NK-92 (cell line): ENCODE results near the gene EXOC6.

Experiments used
- DNase-seq: peaks from one replicate; lab custom pipeline; 2025; ENCODE audit not compliant: unreplicated experiment; lab: John Stamatoyannopoulos, UW

Gene EXOC6

DNA sequence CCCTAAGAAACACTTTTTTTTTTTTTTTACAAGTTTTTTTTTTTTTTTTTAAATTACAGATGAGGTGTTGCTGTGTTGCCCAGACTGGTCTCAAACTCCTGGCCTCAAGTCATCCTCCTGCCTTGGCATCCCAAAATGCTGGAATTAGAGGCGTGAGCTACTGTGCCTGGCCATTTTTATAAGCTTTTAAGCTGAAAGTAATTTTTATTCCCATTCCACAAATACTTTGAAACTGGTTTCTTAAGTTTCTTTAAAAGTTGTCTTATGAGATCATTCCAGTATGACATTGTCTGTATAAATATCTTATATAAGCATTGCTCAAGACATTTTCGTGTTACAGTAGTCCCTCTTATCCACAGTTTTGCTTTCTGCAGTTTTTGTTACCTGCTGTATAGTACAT lies 150.9 kb downstream of the EXOC6 start:
- DNase-seq = no peak

DNA sequence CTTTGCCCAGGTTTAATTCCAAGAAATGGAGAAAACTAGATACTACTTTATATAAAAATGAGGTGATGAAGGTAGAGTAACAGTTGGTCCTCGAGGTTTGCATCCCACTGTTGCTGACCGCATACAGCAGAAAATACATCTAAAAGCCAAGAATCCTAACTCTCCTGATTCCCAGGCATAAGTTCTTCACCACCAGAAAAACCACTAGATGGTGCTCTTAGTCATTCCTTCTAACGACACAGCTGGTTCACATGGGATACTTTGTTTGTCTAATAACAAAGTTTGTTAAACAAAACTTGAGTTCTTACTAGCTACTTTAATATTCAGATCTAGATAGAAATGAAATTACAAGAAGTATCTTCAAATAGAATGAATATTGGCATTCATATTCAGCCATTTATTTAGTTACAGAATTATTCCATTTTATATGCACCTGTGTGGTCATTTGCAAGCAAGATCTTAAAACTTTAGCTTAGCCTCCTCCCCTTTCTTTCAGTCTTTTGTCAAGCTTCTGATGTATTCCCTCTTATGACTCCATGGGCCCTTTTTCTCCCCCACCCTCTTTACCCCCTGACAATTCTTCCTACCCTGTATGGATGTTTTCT lies 158.2 kb downstream of the EXOC6 start:
- no peak for DNase-seq

DNA sequence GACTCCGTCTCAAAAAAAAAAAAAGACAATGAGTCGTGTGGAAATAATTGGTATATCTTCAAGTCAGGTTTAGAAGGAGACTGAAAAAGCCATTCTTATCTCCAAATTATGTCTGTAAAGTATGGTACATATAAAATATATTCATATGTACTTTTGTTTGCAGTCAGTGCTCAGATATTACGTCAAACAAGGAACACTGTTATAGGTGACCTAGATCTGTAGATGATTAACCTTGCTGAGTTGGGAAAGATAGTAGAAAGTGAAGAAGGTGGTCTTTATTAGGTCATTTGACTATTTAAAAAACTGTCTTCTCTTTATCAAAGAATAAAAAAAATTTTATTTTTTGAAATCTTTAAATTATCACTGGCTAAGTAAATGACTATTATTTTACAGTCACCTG lies 167.4 kb downstream of the EXOC6 start:
- no peak for DNase-seq

DNA sequence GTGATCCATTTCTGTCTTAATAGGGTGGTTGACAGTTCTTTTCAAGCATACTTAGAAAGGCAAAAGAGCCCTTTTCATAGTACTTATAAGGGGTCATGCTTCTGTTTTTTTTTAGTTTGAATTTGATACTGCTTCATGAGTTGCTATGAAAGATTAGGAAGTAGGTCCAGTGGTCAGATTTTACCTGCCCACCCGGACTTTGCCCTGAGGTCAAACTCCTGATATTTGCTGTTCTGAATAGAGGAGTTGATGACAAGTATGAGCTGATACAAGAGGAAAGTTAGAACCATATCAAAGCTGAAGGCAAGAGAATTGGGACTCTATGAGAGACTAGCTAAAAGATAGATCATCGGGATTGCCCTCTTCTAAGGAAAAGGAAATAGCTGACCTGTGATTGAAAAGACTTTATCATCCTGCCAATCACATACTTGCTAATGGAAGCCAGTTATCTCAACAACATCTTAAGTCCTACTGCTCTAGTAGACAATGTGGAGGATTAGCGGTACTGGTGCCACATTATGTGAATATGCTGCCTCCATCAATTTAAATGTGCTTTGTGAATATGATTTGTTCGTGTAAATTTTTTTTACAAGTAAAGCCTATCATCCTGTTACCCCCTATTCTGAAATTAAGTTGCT lies 174.8 kb downstream of the EXOC6 start:
- no peak for DNase-seq

DNA sequence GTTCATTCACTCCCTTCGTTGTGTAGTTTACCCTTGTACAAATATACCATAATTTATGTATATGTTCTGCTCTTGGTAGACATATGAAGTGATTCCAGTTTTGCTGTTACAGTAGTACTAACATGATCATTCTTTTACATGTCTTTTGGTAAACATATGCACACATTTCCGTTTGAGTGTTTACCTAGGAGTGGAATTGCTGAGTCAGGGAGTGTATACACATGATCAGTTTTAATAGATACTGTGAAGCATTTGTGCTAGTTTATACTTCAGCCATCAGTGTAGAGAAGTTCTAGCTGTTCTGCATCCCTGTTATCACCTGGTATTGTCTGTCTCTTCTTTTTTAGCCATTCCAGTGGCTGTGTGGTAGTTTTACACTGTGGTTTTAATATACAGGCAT lies 177.8 kb downstream of the EXOC6 start:
- DNase-seq = no peak

DNA sequence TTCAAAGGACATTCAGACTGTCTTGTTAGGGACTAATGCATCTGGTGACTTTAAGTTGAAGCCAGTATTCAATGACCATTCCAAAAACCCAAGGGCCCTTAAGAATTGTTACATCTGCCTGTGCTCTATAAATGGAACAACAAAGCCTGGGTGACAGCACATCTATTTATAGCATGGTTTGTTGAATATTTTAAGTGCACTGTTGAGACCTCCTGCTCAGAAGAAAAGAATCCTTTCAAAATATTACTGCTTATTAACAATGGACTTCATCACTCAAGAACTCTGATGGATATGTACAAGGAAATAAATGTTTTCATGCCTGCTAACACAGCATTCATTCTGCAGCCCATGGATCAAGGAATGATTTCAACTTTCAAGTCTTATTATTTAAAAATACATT lies 179.2 kb downstream of the EXOC6 start:
- DNase-seq = no peak

DNA sequence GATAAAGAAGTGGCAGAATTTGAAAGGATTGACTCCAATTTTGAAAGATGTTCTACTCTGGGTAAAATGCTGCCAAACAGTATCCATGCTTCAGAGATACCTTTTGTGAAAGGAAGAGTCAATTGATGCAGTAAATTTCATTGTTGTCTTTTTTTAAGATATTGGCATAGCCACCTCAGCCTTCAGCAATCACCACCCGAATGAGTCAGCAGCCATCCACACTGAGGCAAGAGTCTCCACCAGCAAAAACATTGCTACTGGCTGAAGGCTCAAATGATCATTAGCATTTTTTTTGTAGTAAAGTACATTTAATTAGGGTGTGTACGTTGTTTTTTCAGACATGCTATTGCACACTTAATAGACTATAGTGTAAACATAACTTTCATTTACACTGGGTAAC lies 180.6 kb downstream of the EXOC6 start:
- no peak for DNase-seq

DNA sequence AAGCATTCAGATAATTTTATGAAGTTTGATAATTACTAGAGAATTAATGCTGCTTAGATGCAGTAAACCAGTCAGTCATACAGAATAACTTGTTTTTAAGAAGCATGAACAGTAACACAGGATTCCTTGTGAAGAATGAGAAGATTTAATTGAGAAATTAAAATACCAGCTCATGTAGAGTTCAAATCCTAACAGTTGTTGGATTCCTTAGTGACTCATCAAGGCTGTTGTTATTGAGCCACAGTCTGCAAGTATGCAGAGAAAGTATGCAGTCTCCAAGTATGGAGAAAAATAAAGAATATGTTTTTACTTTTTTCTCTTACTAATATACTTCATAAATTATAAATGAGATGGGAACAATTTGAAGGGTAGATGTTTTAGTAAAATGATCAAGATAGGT lies 182.1 kb downstream of the EXOC6 start:
- DNase-seq = no peak

DNA sequence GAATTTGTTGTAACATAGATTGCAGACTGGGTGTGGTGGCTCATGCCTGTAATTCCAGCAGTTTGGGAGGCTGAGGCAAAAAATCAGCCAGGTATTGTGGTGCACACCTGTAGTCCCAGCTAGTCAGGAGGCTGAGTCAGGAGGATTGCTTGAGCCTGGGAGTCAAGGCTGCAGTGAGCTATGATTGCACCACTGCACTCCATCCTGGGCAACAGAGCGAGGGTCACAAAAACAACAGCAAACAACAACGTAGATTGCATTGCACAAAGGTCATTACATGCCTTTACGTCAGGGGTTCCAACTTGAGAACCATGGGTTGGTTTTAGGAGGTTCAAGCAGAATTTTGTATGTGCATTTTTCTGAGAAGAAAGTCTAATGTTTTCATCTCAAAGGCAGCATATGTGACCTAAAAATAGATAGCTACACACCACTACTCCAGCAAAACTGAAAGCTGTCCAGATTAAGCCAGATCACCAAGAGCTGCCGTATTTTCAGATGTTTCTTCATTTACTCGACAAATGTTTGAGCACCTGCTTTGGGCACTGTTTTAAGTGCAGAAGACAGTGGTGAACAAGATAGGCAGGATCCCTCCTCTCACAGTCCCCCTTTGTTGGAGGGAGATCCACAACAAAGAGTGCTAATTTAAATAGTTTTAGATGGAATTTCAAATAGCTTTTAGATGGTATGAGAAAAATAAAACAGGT lies 183.9 kb downstream of the EXOC6 start:
- DNase-seq = no peak

DNA sequence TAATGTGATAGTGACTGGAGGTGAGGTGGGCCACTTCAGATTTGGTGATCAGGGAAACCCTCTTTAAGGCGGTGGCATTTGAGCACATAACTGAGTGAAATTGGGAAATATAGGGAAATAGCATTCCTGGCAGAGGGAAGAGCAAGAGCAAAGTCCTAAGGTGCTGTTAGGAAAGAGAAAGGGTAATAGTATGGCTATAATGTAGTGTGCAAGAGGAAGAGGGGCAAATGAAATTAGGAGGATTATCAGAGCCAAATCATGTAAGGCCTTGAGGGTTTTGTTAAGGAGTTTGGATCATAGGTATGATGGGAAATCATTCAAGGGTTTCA lies 184.5 kb downstream of the EXOC6 start:
- no peak for DNase-seq

DNA sequence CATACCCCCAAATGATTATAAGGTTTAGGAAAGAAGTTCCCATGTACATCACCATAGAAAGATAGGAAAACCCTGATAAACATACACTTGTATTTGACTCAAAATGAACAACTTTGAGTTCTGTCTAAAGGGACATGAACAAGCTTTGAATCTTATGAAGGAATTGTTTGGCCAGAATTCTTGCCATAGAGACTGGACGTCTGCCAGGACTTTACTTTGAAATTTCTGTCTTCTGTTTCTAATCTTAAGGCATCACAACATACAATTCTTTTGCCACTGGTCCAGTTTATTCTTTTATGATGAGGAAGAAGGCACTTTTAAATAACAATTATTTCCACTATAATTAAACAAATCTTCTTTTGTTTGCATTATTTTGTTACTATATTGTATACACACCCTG lies 186.1 kb downstream of the EXOC6 start:
- no peak for DNase-seq

DNA sequence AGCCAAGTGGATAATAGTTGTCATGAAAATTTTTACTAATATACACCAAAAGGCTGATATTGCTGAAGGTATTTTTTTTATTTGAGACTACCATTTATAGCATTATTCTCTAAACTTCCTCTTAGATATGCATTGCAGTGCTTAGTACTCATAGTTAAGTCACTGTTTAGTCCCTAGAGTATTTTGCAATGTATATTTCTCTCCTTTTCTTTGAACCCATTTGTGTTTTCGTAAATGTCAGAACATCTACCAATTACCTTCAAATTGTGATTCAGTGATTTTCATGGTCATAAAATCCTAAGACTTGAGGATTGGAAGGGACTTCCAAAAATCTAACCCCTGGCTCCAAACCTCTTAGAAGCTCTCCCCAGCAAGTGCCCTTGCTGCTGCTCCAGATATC lies 190.8 kb downstream of the EXOC6 start:
- no peak for DNase-seq

DNA sequence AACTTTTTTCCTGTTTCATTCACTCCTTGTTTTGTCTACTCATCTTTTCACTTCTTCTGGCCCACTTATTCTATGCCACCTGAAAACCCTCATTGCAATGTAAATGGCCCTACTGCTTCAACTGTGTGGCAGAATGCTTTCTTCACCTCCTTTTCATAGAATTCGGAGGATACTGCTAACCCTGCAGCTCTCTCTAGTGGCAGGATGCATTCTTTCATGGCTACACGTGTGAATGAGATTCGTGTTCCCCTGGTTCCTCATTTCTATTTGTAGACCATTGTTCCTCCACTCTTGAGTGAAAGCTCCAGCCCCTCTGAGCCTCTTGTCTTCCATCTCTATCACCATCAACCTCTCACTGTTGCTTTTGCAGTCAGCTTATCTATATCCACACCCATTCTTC lies 191.4 kb downstream of the EXOC6 start:
- no peak for DNase-seq

DNA sequence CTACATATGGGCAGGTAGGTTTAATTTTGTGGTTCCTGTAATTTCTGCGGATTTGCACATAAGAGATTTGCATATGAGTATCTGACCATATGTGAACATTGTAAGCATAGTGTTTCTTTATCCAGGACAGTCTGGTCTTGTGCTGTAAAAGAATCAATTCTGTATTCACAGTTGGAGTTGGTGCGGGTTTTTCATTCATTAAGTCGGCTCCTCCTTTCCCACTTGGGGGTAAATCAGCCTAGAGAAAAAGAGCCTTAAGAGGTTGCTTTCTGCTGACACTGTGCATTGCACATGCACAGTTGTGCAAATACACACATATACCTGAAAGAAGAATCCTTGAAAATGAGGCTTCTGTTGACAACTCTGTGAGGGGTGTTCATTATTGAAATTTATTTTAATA lies 206.2 kb downstream of the EXOC6 start:
- DNase-seq = no peak

DNA sequence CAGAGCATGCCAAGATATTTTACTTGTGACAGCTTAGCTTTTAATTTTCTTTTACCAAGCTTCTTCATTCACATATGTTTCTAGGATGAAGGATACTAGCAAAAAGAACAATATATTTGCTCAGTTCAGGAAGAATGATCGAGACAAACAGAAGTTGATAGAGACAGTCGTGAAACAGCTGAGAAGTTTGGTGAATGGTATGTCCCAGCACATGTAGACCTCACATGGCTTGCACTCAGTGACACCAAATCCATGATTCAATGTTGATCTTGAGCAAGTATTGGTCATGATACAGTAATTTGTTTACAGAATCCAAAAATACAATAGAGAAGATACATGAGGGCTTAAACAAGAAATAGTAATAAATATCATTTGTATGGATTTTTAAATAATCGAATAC lies 209.8 kb downstream of the EXOC6 start:
- DNase-seq = no peak

DNA sequence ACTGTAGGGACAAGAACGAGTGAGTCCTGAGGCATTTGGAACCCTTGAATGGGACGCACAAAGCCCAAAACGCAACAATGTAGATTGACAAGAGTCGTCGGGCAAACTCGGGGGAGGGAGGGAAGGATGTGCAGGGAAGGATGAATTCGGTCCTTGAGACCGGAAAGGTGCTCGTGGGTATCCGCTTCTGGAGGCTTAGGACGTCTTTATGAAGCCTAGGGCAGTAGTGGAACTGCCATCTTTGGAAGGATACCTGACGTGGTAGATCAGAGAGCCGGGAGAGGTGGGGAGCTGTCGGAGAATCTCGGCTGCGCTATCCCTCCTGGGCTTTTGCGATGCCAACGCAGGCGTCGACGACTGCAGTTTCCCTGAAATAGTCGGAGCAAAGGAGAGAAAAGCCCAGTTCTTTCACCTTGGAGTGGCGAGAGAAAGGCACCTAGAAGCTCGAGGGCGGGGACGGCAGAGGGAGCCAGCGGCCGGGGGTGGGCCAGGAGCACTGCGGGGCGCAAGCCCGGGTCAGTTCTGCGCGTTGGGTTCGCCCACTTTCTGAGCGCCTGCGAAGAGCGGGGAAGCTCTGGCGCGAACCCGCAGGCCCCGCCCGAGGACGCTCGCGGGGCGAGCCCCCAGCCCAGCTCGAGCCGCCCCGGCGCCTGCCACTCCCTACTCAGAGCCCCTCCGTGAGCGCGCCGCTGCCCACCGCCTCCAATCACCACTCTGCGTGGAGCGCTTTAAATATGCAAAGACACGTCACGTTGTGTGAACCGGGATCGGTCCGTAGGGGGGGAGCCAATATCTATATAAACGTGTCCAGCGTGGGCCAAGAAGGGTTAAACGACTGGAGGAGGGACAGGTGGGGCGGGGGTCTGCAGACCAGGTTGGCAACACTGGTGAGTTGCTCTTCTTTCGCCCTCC lies 211.9 kb downstream of the EXOC6 start, which contains the start of gene CYP26C1:
TSS of gene CYP26C1 (plus strand) at position 824 of the 912 bp plus-strand sequence. CDS start 466 bp downstream, outside the sequence.
- no peak for DNase-seq

DNA sequence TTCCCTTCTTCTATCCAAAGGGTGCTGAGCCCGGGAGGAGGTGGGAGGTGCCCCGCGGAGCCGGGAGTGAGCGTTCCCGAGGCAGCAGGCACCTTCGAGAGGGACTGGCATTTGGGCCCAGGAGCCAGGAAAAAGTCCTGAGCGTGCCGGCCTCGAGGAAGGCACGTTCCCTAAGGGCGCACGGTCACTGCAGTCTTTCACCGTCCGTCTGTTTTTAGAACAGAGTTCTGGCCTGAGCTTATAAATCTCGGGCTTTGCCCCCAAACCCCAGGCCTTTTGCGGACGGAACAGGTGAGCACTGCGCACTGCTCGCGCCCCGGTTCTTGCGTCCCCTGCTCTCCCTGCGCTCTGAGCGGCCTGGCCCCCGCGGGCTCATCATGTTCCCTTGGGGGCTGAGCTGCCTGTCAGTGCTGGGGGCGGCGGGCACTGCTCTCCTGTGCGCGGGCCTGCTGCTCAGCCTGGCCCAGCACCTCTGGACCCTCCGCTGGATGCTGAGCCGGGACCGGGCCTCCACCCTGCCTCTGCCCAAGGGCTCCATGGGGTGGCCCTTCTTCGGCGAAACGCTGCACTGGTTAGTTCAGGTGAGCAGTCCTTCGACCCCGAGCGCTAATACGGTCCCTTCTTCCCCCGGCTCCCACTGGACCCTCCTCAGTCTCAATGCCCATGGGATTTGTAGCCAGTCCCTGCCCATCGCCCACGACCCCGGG lies 212.7 kb downstream of the EXOC6 start:
- no peak for DNase-seq

DNA sequence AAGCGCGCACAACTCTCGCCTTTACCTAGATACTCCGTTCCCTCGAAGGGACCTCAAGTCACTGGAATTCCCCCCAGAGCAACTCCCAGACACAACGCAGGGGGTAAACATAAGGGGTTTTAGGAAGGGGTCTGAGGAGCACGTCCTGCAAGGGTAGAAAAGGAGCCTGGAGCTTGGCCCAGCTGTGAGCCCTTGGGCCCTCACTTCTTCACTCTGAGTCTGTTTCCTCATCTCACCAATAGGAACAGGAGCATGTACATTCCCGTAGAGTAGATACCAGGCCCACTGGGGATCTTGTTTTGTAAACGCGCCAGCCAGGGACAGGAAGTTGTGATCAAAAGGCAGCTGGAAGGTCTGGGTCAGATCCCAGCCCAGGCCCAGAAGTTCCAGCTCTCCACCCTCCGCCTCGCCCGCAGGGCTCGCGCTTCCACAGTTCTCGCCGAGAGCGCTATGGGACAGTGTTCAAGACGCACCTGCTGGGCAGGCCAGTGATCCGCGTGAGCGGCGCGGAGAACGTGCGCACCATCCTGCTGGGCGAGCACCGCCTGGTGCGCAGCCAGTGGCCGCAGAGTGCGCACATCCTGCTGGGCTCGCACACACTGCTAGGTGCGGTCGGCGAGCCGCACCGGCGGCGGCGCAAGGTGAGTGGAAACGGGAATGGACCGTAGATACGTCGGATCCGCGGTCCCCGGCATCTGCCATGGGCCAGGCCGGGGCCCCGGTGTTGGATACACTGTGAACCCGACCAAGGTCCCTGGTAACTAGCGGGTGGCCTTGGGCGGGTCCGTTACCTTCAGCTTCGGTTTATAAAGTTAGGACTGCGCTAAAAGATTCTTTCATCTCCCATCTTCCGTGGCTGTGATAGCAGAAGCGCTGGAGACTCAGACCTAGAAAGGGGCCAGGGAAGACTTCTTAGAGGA lies 213.5 kb downstream of the EXOC6 start:
- DNase-seq = no peak

DNA sequence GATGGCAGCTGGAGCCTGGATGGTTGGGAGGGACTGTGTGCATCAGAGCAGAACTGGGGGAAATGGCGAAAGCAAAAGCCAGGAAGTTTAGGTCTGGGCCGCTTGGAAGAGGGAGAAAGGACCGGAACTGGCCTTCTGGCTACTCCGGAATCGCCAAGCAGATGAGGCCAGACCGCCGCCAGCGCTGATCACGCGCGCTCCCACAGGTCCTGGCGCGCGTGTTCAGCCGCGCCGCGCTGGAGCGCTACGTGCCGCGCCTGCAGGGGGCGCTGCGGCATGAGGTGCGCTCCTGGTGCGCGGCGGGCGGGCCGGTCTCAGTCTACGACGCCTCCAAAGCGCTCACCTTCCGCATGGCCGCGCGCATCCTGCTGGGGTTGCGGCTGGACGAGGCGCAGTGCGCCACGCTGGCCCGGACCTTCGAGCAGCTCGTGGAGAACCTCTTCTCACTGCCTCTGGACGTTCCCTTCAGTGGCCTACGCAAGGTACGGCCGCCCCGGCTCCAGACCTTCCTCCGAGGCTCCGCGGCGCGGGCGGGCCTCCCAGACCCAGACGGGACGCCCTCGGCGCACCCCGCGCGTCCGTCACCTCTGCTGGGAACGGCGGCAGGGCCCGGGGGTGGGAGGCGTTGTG lies 214.3 kb downstream of the EXOC6 start:
- DNase-seq = no peak
